ENCODE measurements around the gene SIGMAR1. TPM values are rescaled to one million over a fixed set of nuclear protein-coding genes. Genes with fewer than 3 reads are reported as not detected.

SIGMAR1 gene
- total and polyA plus RNA-seq, 2 of the 8 experiments (the other 6 are each of a cell fraction or from before 2014, with no cell fraction given): 84.2 to 134 TPM

- no peak for TF ChIP-seq CHD7 (IDR thresholded peaks at IDR 0.05; ENCODE audit: insufficient replicate concordance, low read length)
- TF ChIP-seq ATF3 (IDR thresholded peaks at IDR 0.05; ENCODE audit: insufficient read depth, low read depth, low read length): peak; percentile 59; the same call in 1 of the 2 replicates
- TF ChIP-seq KDM1A (IDR thresholded peaks at IDR 0.05; ENCODE audit: borderline replicate concordance, low read length): no peak
- peak; percentile 82 for TF ChIP-seq SAP30 (IDR thresholded peaks at IDR 0.05; ENCODE audit: insufficient read depth, insufficient replicate concordance, low read length)
- peak; percentile 44 for TF ChIP-seq CTBP2 (IDR thresholded peaks at IDR 0.05; ENCODE audit: borderline replicate concordance, insufficient read depth, insufficient read length, low read length)
- peak; percentile 16; the same call in 1 of the 2 replicates for TF ChIP-seq CREB1 (IDR thresholded peaks at IDR 0.05)
- TF ChIP-seq YY1 (IDR thresholded peaks at IDR 0.05; ENCODE audit: low read depth, low read length): no peak
- TF ChIP-seq RAD21 (IDR thresholded peaks at IDR 0.05 in 1 of 2, conservative IDR thresholded peaks at IDR 0.05 in 1 of 2; ENCODE audit: low read depth in 2 of 2, low read length in 2 of 2): peak; percentile 52 to 72
These were observed 26.9 kb upstream of the SIGMAR1 start (continued) for GRCh38 chr9:34664281-34665066.
